ENCODE measurements around the gene GPT2. TPM values are rescaled to one million over a fixed set of nuclear protein-coding genes. Genes with fewer than 3 reads are reported as not detected.

GPT2 gene
- total and polyA plus RNA-seq, 7 donors = 3.3 to 28.7 (median 14.8) TPM

DNA sequence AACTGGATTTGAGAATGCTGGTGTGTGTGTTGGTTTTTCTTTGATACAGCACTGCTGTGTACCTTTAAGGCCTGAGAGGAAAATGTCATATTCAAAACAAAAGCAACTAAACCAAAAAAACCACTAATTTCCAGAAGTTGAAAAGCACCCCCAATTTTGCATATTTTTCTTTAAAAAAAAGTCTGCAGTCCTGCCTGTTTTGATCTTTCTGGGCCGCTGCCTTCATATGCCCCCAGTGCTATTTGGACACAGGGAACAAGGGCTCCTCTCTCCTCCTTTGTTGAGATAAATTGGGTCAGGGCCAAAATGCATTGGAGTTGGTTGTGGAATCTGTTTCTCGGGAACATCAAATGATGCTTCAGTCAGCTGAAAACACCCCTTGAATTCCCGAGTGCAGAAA lies 26.9 kb downstream of the GPT2 start:
- intact Hi-C loops (cut with DNase I) = no loop called here
- Histone ChIP-seq H3K36me3 (peaks cover 0 to 11% (median 0%) of the 10 kb centered on the region in 4 donors), H3K4me3 (no peak overlapping the region), H3K4me1 (peaks cover 0 to 5% (median 0%) of the 10 kb centered on the region in 4 donors), H3K9me3 (no peaks in the 10 kb centered on the region), H3K27me3 (no peaks in the 10 kb centered on the region), H3K27ac (no peak overlapping the region)
- no peak for TF ChIP-seq POLR2AphosphoS5 (IDR thresholded peaks at IDR 0.05)
- TF ChIP-seq, protein P1, sequence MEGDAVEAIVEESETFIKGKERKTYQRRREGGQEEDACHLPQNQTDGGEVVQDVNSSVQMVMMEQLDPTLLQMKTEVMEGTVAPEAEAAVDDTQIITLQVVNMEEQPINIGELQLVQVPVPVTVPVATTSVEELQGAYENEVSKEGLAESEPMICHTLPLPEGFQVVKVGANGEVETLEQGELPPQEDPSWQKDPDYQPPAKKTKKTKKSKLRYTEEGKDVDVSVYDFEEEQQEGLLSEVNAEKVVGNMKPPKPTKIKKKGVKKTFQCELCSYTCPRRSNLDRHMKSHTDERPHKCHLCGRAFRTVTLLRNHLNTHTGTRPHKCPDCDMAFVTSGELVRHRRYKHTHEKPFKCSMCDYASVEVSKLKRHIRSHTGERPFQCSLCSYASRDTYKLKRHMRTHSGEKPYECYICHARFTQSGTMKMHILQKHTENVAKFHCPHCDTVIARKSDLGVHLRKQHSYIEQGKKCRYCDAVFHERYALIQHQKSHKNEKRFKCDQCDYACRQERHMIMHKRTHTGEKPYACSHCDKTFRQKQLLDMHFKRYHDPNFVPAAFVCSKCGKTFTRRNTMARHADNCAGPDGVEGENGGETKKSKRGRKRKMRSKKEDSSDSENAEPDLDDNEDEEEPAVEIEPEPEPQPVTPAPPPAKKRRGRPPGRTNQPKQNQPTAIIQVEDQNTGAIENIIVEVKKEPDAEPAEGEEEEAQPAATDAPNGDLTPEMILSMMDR (IDR thresholded peaks at IDR 0.05) = no peak
- TF ChIP-seq EP300 (IDR thresholded peaks at IDR 0.05) = no peak
- no peak for TF ChIP-seq POLR2A (IDR thresholded peaks at IDR 0.05)
- WGBS, 2 donors = 70 to 81% methylated on average over 3 of the region's 3 CpGs
- DNase-seq = no peak

DNA sequence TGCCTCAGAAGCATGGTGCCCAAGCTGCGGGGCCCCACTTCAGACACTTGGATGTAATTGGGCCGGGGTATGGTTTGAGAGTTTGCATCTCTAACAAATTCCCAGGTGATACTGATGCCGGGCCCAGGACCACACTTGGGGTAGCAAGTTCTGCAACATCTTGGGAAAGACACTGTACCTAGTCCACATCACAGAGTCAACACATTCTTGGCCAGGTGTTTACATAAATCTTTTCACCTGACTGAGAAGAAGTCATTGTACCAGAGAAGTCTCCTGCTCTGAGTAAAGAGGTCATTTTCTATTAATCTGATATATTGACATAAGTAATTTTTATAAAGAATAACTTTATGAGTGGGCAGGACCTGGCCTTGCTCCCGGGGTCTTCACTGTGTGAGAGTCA lies 27.5 kb downstream of the GPT2 start:
- peaks cover 0 to 5% (median 0%) of the 10 kb centered on the region in 4 donors for H3K4me1 ChIP-seq
- TF ChIP-seq POLR2A (IDR thresholded peaks at IDR 0.05) (no peak), EP300 (IDR thresholded peaks at IDR 0.05) (no peak), POLR2AphosphoS5 (IDR thresholded peaks at IDR 0.05) (no peak)
- TF ChIP-seq, protein P1 (IDR thresholded peaks at IDR 0.05) = no peak
- intact Hi-C loops (cut with DNase I) = no loop called here
- H3K27ac ChIP-seq = no peak overlapping the region
- DNase-seq = no peak
- H3K9me3 ChIP-seq = no peaks in the 10 kb centered on the region
- H3K4me3 ChIP-seq = no peak overlapping the region
- peaks cover 0 to 11% (median 0%) of the 10 kb centered on the region in 4 donors for H3K36me3 ChIP-seq
- H3K27me3 ChIP-seq = no peaks in the 10 kb centered on the region
- 91 to 93% methylated on average over 4 of the region's 4 CpGs for WGBS, 2 donors

DNA sequence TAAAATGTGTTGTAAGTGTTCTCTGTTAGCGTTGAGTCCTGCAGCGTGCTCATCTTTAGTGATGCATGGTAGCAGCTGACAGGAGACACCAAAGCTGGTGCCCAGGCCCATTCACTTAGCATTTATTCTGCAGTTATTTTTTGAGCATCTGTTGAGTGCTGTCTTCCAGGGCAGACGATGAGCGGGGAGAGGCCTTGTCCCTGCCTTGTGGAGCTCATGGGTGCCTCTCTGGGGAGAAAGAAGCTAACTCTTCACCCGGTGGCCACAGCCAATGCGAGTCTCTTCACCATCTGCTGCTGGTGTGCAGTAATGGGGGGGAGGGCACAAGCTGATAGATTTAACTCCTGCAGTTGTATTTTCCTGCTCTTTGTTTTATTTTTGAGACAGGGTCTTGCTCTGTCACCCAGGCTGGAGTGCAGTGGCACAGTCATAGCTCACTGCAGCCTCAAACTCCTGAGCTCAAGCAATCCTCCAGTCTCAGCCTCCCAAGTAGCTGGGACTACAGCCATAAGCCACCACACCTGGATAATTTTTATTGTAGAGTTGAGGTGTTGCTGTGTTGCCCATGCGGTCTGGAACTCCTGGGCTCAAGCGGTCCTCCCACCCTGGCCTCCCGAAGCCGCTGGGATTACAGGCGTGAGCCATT lies 30.5 kb downstream of the GPT2 start:
- TF ChIP-seq POLR2AphosphoS5 (IDR thresholded peaks at IDR 0.05) (no peak), EP300 (IDR thresholded peaks at IDR 0.05) (no peak), POLR2A (IDR thresholded peaks at IDR 0.05) (no peak)
- TF ChIP-seq, protein P1 (IDR thresholded peaks at IDR 0.05) = no peak
- no peaks in the 10 kb centered on the region for H3K4me1 ChIP-seq
- no peak overlapping the region for H3K4me3 ChIP-seq
- H3K36me3 ChIP-seq = peaks cover 0 to 11% (median 0%) of the 10 kb centered on the region in 4 donors
- 83 to 89% methylated on average over 11 of the region's 11 CpGs for WGBS, 2 donors
- no peaks in the 10 kb centered on the region for H3K9me3 ChIP-seq
- no peak overlapping the region for H3K27ac ChIP-seq
- H3K27me3 ChIP-seq = no peaks in the 10 kb centered on the region
- intact Hi-C loops (cut with DNase I) = no loop called here
- DNase-seq = no peak

DNA sequence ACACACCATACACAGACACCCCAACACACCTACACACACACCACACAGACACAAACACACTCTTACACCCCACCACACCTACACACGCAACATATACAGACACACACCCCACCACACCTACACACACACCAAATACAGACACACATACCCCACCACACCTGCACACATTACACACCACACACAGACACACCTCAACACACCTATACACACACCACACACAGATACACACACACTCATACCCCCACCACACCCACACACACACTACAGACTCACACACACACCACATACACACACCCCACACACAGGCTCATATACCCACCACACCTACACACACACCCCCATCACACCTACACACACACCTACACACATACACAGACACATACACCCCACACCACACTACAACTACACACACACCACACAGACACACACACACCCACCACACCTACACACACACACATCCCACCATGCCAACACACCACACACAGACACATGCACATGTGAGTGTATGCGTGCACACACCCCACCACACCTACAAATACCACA lies 31.4 kb downstream of the GPT2 start:
- WGBS, 2 donors = 87 to 96% methylated on average over 2 of the region's 2 CpGs

More for the DNA sequence above, 31.4 kb downstream of the GPT2 start:
- H3K9me3 ChIP-seq = no peaks in the 10 kb centered on the region
- no peak for DNase-seq
- no peak overlapping the region for H3K27ac ChIP-seq
- H3K4me1 ChIP-seq = no peaks in the 10 kb centered on the region
- TF ChIP-seq POLR2A (IDR thresholded peaks at IDR 0.05) (no peak), EP300 (IDR thresholded peaks at IDR 0.05) (no peak), POLR2AphosphoS5 (IDR thresholded peaks at IDR 0.05) (no peak)
- TF ChIP-seq, protein P1 (IDR thresholded peaks at IDR 0.05) = no peak
- H3K27me3 ChIP-seq = no peaks in the 10 kb centered on the region
- H3K4me3 ChIP-seq = no peak overlapping the region
- peaks cover 0 to 6% (median 0%) of the 10 kb centered on the region in 4 donors for H3K36me3 ChIP-seq
- intact Hi-C loops (cut with DNase I) = no loop called here
